GM23338 (cell line): ENCODE data around the gene FAM83C.

Experiments used
- ETS1 ChIP-seq: IDR thresholded peaks from 2 replicates; pipeline ENCODE4 v1.6.1; 2016; ENCODE audit warnings: antibody characterized with exemption
- EZH2 ChIP-seq: fragments of 200-600 bp; sonication (generic); IDR thresholded peaks from one replicate; pipeline ENCODE4 v1.8.0; 2017; ENCODE audit warnings: antibody characterized with exemption, mild to moderate bottlenecking, low read depth; ENCODE audit not compliant: unreplicated experiment
- JUNB ChIP-seq: IDR thresholded peaks from one replicate; pipeline ENCODE4 v1.6.1; 2016; ENCODE audit warnings: antibody characterized with exemption; ENCODE audit not compliant: unreplicated experiment
- POLR2AphosphoS5 ChIP-seq: IDR thresholded peaks from 2 replicates; pipeline ENCODE4 v1.6.1; 2016; ENCODE audit warnings: antibody characterized with exemption, low read depth
- TF ChIP-seq, protein P1 (sequence below), 2 experiments: fragments of 200-600 bp in 1 of 2; sonication (generic) in 1 of 2; conservative IDR thresholded peaks; 2 replicates each; pipeline versions ENCODE4 v1.5.1 to v1.6.1; 2016 to 2017; ENCODE audit warnings: antibody characterized with exemption in 2 of 2, low read depth in 2 of 2, mild to moderate bottlenecking in 2 of 2, moderate library complexity in 1 of 2
- TF ChIP-seq, protein P2 (sequence below): IDR thresholded peaks from one replicate; pipeline ENCODE4 v1.6.1; 2018; ENCODE audit warnings: antibody characterized with exemption; ENCODE audit not compliant: unreplicated experiment

DNA sequence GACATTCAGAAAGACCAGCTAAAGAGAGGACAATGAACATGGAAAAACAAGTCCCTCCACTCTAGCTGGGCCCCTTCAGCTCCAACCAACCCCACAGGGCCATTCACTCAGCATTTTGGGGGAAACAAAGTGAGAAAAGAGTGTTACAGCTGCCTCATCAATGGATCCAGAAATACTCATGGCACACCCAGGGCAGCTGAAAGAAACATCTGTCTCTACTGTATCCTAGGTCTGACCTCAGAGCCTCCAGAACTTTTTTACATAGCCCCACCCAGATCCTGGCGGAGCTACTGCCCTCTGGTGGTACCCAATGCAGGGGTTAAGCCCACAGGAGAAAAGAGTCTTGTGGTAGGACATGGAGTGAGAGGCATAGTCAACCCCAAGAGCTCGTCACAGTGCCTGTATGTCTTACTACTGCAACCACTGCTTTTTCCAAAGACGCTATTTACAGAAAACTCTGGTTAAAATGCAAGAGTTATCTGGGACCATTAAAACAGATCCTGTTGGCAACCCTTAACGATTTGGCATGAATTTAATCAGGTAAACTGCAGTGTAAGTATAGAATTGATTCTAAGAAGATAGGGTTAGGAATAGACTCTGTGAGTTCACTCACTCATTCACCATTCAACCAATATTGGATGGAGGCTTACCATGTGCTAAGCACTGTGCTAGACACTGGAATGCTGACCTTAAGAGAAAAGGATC lies 37.4 kb upstream of the FAM83C start:
- TF ChIP-seq, protein P1, sequence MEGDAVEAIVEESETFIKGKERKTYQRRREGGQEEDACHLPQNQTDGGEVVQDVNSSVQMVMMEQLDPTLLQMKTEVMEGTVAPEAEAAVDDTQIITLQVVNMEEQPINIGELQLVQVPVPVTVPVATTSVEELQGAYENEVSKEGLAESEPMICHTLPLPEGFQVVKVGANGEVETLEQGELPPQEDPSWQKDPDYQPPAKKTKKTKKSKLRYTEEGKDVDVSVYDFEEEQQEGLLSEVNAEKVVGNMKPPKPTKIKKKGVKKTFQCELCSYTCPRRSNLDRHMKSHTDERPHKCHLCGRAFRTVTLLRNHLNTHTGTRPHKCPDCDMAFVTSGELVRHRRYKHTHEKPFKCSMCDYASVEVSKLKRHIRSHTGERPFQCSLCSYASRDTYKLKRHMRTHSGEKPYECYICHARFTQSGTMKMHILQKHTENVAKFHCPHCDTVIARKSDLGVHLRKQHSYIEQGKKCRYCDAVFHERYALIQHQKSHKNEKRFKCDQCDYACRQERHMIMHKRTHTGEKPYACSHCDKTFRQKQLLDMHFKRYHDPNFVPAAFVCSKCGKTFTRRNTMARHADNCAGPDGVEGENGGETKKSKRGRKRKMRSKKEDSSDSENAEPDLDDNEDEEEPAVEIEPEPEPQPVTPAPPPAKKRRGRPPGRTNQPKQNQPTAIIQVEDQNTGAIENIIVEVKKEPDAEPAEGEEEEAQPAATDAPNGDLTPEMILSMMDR (conservative IDR thresholded peaks at IDR 0.05; ENCODE audit: low read depth in 2 of 2), result peak; percentile 92 to 93
- TF ChIP-seq POLR2AphosphoS5 (no peak), EZH2 (no peak), JUNB (no peak), ETS1 (no peak)
- TF ChIP-seq, protein P2, sequence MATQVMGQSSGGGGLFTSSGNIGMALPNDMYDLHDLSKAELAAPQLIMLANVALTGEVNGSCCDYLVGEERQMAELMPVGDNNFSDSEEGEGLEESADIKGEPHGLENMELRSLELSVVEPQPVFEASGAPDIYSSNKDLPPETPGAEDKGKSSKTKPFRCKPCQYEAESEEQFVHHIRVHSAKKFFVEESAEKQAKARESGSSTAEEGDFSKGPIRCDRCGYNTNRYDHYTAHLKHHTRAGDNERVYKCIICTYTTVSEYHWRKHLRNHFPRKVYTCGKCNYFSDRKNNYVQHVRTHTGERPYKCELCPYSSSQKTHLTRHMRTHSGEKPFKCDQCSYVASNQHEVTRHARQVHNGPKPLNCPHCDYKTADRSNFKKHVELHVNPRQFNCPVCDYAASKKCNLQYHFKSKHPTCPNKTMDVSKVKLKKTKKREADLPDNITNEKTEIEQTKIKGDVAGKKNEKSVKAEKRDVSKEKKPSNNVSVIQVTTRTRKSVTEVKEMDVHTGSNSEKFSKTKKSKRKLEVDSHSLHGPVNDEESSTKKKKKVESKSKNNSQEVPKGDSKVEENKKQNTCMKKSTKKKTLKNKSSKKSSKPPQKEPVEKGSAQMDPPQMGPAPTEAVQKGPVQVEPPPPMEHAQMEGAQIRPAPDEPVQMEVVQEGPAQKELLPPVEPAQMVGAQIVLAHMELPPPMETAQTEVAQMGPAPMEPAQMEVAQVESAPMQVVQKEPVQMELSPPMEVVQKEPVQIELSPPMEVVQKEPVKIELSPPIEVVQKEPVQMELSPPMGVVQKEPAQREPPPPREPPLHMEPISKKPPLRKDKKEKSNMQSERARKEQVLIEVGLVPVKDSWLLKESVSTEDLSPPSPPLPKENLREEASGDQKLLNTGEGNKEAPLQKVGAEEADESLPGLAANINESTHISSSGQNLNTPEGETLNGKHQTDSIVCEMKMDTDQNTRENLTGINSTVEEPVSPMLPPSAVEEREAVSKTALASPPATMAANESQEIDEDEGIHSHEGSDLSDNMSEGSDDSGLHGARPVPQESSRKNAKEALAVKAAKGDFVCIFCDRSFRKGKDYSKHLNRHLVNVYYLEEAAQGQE, result no peak
